K562 (cell line): Measurements from ENCODE around the gene CRTAP. TPM values are rescaled to one million over a fixed set of nuclear protein-coding genes. Genes with fewer than 3 reads are reported as not detected.

Experiments
- ATAC-seq: fragments of 200-7000 bp; cut with Tn5 transposase; 3 replicates; pipeline ENCODE4 v1.9.1; 2020; ENCODE audit warnings: moderate library complexity
- BruUV-seq: library from RNA; stranded (reverse); fragments of 400-500 nt; replicated peaks from 2 replicates; lab custom pipeline; 2021; lab: Mats Ljungman, UMichigan
- CTCF ChIA-PET: fragments of 300-600 bp; formaldehyde crosslinking; extraction: SDS; loops from one replicate; lab custom pipeline; 2021; ENCODE audit warnings: low intra/inter-chr PET ratio; lab: Yijun Ruan, JAX
- POLR2A ChIA-PET: fragments of 300-600, 350-650 bp; sonication (Branson Sonifier 250); formaldehyde crosslinking; extraction: SDS; loops from one replicate; lab custom pipeline; 2021; ENCODE audit warnings: antibody characterized with exemption, inconsistent platforms; lab: Yijun Ruan, JAX
- DNase-seq, 4 experiments: peaks; one replicate each; pipeline versions ENCODE4 v3.0.0 to v3.0.0-alpha.2; 2011 to 2018; ENCODE audit warnings: low spot score in 3 of 4, mixed read lengths in 3 of 4; ENCODE audit errors: extremely low read depth in 1 of 4
- FAIRE-seq: peaks from 2 replicates; lab custom pipeline; 2011; peaks lifted over from hg19 to GRCh38; lab: Jason Lieb, UNC
- H2AFZ ChIP-seq: 2 replicates; pipeline ENCODE4 v1.6.0; 2011; ENCODE audit warnings: low read depth, low read length, control low read depth, inconsistent platforms
- H3K27ac ChIP-seq: fragments of 200-600 bp; 3 replicates; pipeline ENCODE4 v1.8.0; 2011; ENCODE audit warnings: low read depth, mild to moderate bottlenecking, control low read depth, inconsistent platforms, low read length, moderate library complexity, mixed read lengths; ENCODE audit errors: extremely low read depth
- H3K27me3 ChIP-seq, 2 experiments: fragments of 300-600 bp in 1 of 2; 2 replicates in 1 of 2; 3 replicates in 1 of 2; pipeline versions ENCODE4 v1.6.0 to v1.8.0; 2011; ENCODE audit warnings: inconsistent platforms in 2 of 2, low read length in 2 of 2, mild to moderate bottlenecking in 1 of 2, mixed read lengths in 1 of 2, moderate library complexity in 1 of 2; ENCODE audit not compliant: control insufficient read depth in 2 of 2, insufficient read depth in 2 of 2
- H3K36me3 ChIP-seq: fragments of 300-600 bp; 3 replicates; pipeline ENCODE4 v1.8.0; 2011; ENCODE audit warnings: mild to moderate bottlenecking, low read length, inconsistent platforms; ENCODE audit not compliant: control insufficient read depth, insufficient read depth
- H3K4me1 ChIP-seq, 2 experiments: fragments of 200-600 bp in 1 of 2; replicated peaks in 1 of 2; 2 replicates in 1 of 2; 3 replicates in 1 of 2; pipeline versions ENCODE4 v1.5.1 to v1.8.0; 2011; ENCODE audit warnings: inconsistent platforms in 2 of 2, low read length in 2 of 2, mild to moderate bottlenecking in 1 of 2, mixed read lengths in 1 of 2, moderate library complexity in 1 of 2; ENCODE audit not compliant: control insufficient read depth in 2 of 2, insufficient read depth in 2 of 2
- H3K4me2 ChIP-seq: 2 replicates; pipeline ENCODE4 v1.6.1; 2011; ENCODE audit warnings: low read length, control low read depth, inconsistent platforms, mixed read lengths; ENCODE audit not compliant: insufficient read depth
- H3K4me3 ChIP-seq: fragments of 200-600 bp; sonication (generic), shearing (Covaris generic); 2 replicates; pipeline ENCODE4 v1.5.1; 2016; ENCODE audit warnings: control low read depth, inconsistent platforms
- H3K79me2 ChIP-seq: fragments of 200-600 bp; 3 replicates; pipeline ENCODE4 v1.8.0; 2011; ENCODE audit warnings: low read length, inconsistent platforms; ENCODE audit not compliant: control insufficient read depth, insufficient read depth
- H3K9ac ChIP-seq, 2 experiments: 2 replicates each; pipeline versions ENCODE4 v1.6.0 to v1.6.1; 2011; ENCODE audit warnings: low read depth in 2 of 2, low read length in 2 of 2, control low read depth in 1 of 2, inconsistent platforms in 1 of 2, mild to moderate bottlenecking in 1 of 2, mixed read lengths in 1 of 2; ENCODE audit not compliant: insufficient read depth in 1 of 2
- H3K9me1 ChIP-seq: one replicate; pipeline ENCODE4 v1.6.0; 2011; ENCODE audit warnings: inconsistent platforms, mild to moderate bottlenecking, low read length, moderate library complexity; ENCODE audit not compliant: control insufficient read depth, insufficient read depth
- H3K9me3 ChIP-seq: replicated peaks from 2 replicates; pipeline ENCODE4 v1.5.1; 2011; ENCODE audit warnings: low read depth, low read length, inconsistent platforms; ENCODE audit not compliant: control insufficient read depth, insufficient read depth
- H4K20me1 ChIP-seq: replicated peaks from 2 replicates; pipeline ENCODE4 v1.6.1; 2011; ENCODE audit warnings: low read length, inconsistent platforms, mixed read lengths; ENCODE audit not compliant: control insufficient read depth, insufficient read depth
- BDP1 ChIP-seq: IDR thresholded peaks from 3 replicates; pipeline ENCODE4 v1.6.1; 2011; ENCODE audit not compliant: insufficient read length, insufficient read depth
- DDX20 ChIP-seq: fragments of 450-650 bp; IDR thresholded peaks from 2 replicates; pipeline ENCODE4 v1.6.1; 2016; ENCODE audit warnings: missing genetic modification characterization, low read depth, mild to moderate bottlenecking, missing compliant biosample characterization, moderate library complexity
- GABPB2 ChIP-seq: fragments of 250-450 bp; sonication (Bioruptor Pico); conservative IDR thresholded peaks from 2 replicates; pipeline ENCODE4 v1.5.1; 2021; ENCODE audit warnings: mild to moderate bottlenecking
- HDAC3 ChIP-seq: fragments of 450-650 bp; IDR thresholded peaks from 2 replicates; pipeline ENCODE4 v1.6.1; 2018; ENCODE audit warnings: borderline replicate concordance, mild to moderate bottlenecking, moderate library complexity; ENCODE audit not compliant: partially characterized antibody
- KAT8 ChIP-seq: fragments of 450-650 bp; IDR thresholded peaks from 2 replicates; pipeline ENCODE4 v1.6.1; 2016; ENCODE audit warnings: low read depth, mild to moderate bottlenecking
- MEF2D ChIP-seq: conservative IDR thresholded peaks from 2 replicates; pipeline ENCODE4 v1.6.1; 2016; ENCODE audit warnings: low read depth, missing genetic modification characterization, missing compliant biosample characterization
- NFIC ChIP-seq: fragments of 450-650 bp; IDR thresholded peaks from 2 replicates; pipeline ENCODE4 v1.6.1; 2017; ENCODE audit warnings: mild to moderate bottlenecking, inconsistent platforms
- POLR2A ChIP-seq: fragments of 450-650 bp; conservative IDR thresholded peaks from 2 replicates; pipeline ENCODE4 v1.6.1; 2016
- SMARCE1 ChIP-seq: fragments of 450-650 bp; IDR thresholded peaks from 2 replicates; pipeline ENCODE4 v1.7.1; 2016; ENCODE audit warnings: mild to moderate bottlenecking
- YBX1 ChIP-seq: fragments of 450-650 bp; IDR thresholded peaks from 2 replicates; pipeline ENCODE4 v1.7.1; 2016; ENCODE audit warnings: mild to moderate bottlenecking
- ZNF121 ChIP-seq: sonication (generic); formaldehyde crosslinking; conservative IDR thresholded peaks from 2 replicates; pipeline ENCODE4 v1.8.0; 2022; ENCODE audit warnings: missing genetic modification reagents
- WGBS: fragments of 100-300 bp; shearing (Covaris generic); methylation state at CpG from one replicate; pipeline ENCODE4 v1.1.6; 2016; ENCODE audit warnings: low coverage, mixed read lengths; ENCODE audit not compliant: insufficient coverage; ENCODE audit errors: missing lambda C conversion rate; 5-methylcytosine and 5-hydroxymethylcytosine counted together
- in situ Hi-C: fragments of 300-500 bp; cut with MboI; formaldehyde crosslinking; loops from 4 replicates; pipeline ENCODE4 v1.15.0; 2018; ENCODE audit warnings: inconsistent platforms, mixed read lengths
- intact Hi-C: fragments of 100-400 bp; cut with micrococcal nuclease; formaldehyde crosslinking; loops from 2 replicates; pipeline ENCODE4 v1.14.2; 2022
- polyA plus RNA-seq, 8 experiments: library from polyadenylated mRNA; depleted of rRNA in 4 of 8; stranded (reverse) in 5 of 8; unstranded in 3 of 8; fragments of >200 nt; fragmentation: Nextera tagmentation in 2 of 8; fragmentation: Illumina TruSeq in 1 of 8; extraction: Ambion mirVana in 2 of 8; extraction: Trizol in 1 of 8; gene quantifications; 2 replicates each; pipeline versions ENCODE4 v1.2.1 to v1.2.3, GENCODE V29; 2011 to 2014; ENCODE audit warnings: inconsistent platforms in 1 of 8, missing spikeins in 1 of 8
- total RNA-seq, 7 experiments: library from RNA; depleted of rRNA in 6 of 7; stranded (reverse); fragments of >200 nt in 6 of 7; fragmentation: Illumina TruSeq in 2 of 7; extraction: Trizol in 2 of 7; gene quantifications; 2 replicates each; pipeline versions ENCODE4 v1.2.1 to v1.2.3, GENCODE V29; 2011 to 2021; ENCODE audit warnings: low replicate concordance in 1 of 7
- TF ChIP-seq, protein P1 (sequence below): fragments of 250-450 bp; sonication (Bioruptor Pico); IDR thresholded peaks from 2 replicates; pipeline ENCODE4 v1.8.0; 2021; ENCODE audit warnings: mild to moderate bottlenecking, moderate library complexity
- TF ChIP-seq, protein P2 (sequence below): sonication (generic); formaldehyde crosslinking; IDR thresholded peaks from 2 replicates; pipeline ENCODE4 v1.8.0; 2022; ENCODE audit warnings: missing genetic modification reagents, mild to moderate bottlenecking, borderline replicate concordance

The CRTAP gene
- total and polyA plus RNA-seq, 9 of the 15 experiments (the other 6 are each of a cell fraction or from before 2014, with no cell fraction given) = 10.0 to 121 (median 53.0) TPM

DNA sequence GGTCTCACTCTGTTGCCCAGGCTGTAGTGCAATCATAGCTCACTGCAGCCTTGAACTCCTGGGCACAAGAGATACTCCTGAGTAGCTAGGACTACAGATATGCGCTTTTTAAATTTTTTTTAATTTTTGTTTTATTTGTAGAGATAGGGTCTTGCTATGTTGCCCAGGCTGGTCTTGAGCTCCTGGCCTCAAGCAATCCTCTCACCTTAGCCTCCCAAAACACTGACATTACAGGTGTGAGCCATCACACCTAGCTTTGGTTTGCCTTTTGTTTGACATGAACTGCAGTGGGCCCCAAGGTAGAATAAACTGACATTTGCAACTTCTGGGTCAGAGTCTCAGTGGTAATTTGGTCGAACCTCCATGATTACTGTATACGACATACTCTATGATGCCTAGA is 9.0 kb upstream of the CRTAP start:
- intact Hi-C loops (no loop called here), in situ Hi-C loops (no loop called here)
- H4K20me1 ChIP-seq = no peaks in the 10 kb centered on the region
- POLR2A ChIA-PET = interaction anchor here (0.6 to 2.2 kb wide), 2 partner anchors 8 to 514 kb away, joined by 3 to 7 read pairs; partner anchors contain the start of gene CRTAP
- H3K4me3 ChIP-seq = no peak overlapping the region
- CTCF ChIA-PET = no interaction called here
- FAIRE-seq (no peak), DNase-seq (no peak), ATAC-seq (no peak)
- H3K79me2 ChIP-seq = no peaks in the 10 kb centered on the region
- TF ChIP-seq KAT8 (no peak), BDP1 (no peak), ZNF121 (CRISPR knock-in tag) (peak; percentile 90), SMARCE1 (no peak), HDAC3 (no peak), NFIC (no peak)
- no peak overlapping the region for H3K4me2 ChIP-seq
- no peak overlapping the region for H3K27ac ChIP-seq
- H3K9me3 ChIP-seq = no peaks in the 10 kb centered on the region
- no peak overlapping the region for H2AFZ ChIP-seq
- H3K9me1 ChIP-seq = no peaks in the 10 kb centered on the region
- H3K9ac ChIP-seq = no peak overlapping the region
- H3K27me3 ChIP-seq = no peaks in the 10 kb centered on the region
- H3K36me3 ChIP-seq = no peaks in the 10 kb centered on the region
- H3K4me1 ChIP-seq = peaks cover 0 to 8% of the 10 kb centered on the region in 2 experiments; a peak in 2 of 5 replicates
- WGBS = 67% methylated on average over 3 of the region's 3 CpGs
- no TSS peak for BruUV-seq

DNA sequence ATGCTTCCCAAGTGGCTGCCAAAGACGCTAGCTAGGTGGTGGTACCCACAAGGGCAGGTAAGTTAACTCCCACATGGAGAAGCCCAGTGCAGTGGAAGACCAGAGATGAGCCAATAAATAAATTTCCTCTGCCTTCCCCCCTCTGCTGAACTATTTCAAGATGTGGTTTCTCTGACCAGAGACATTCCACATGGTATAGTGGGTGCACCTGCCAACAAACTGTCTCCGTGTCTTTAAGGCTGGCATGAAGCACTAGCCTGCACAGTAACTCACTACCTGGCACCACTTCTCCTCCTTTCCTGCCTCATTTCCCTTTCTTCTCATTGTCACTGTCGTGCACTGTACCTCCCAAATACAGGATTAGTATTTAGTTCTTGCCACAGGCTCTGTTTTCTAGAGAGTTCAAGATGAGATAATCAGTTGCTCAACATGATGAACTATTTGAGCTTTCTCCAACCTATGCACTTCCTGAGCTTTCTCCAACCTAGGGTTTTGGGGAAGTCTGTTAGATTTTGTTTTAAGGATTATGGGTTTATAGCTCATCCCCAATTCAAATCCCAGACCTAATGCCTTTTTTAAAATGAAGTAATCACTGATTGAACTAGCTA is 8.4 kb upstream of the CRTAP start:
- POLR2A ChIA-PET = interaction anchor here (0.6 to 1.4 kb wide), 5 partner anchors 9 to 611 kb away, joined by 3 to 6 read pairs (median 3); partner anchors contain the start of gene CRTAP
- FAIRE-seq (no peak), DNase-seq (no peak), ATAC-seq (no peak)
- BruUV-seq = no TSS peak
- no peaks in the 10 kb centered on the region for H3K27me3 ChIP-seq
- CTCF ChIA-PET = no interaction called here
- H3K36me3 ChIP-seq = no peaks in the 10 kb centered on the region
- 32% methylated on average over 3 of the region's 3 CpGs for WGBS
- peaks cover 0 to 1% of the 10 kb centered on the region in 2 experiments; a peak in 2 of 5 replicates for H3K4me1 ChIP-seq
- H3K4me2 ChIP-seq = no peak overlapping the region
- H3K79me2 ChIP-seq = no peaks in the 10 kb centered on the region
- H2AFZ ChIP-seq = 0 out of 2 replicates have a peak overlapping the region, but pooled peaks have one; percentile 20
- no peak overlapping the region for H3K27ac ChIP-seq
- H4K20me1 ChIP-seq = no peaks in the 10 kb centered on the region
- H3K4me3 ChIP-seq = no peak overlapping the region
- no peaks in the 10 kb centered on the region for H3K9me3 ChIP-seq
- no peaks in the 10 kb centered on the region for H3K9me1 ChIP-seq
- in situ Hi-C loops (no loop called here), intact Hi-C loops (no loop called here)
- peak overlapping the region in 1 of 2 experiments; percentile 49; a peak in 1 of 4 replicates for H3K9ac ChIP-seq
- TF ChIP-seq YBX1 = no peak
- no peak for TF ChIP-seq DDX20 (tag)
- TF ChIP-seq MEF2D (tag) = no peak
- TF ChIP-seq GABPB2 (CRISPR knock-in tag) = no peak
- TF ChIP-seq, protein P1, sequence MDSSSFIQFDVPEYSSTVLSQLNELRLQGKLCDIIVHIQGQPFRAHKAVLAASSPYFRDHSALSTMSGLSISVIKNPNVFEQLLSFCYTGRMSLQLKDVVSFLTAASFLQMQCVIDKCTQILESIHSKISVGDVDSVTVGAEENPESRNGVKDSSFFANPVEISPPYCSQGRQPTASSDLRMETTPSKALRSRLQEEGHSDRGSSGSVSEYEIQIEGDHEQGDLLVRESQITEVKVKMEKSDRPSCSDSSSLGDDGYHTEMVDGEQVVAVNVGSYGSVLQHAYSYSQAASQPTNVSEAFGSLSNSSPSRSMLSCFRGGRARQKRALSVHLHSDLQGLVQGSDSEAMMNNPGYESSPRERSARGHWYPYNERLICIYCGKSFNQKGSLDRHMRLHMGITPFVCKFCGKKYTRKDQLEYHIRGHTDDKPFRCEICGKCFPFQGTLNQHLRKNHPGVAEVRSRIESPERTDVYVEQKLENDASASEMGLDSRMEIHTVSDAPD (CRISPR knock-in tag) = no peak
- TF ChIP-seq, protein P2, sequence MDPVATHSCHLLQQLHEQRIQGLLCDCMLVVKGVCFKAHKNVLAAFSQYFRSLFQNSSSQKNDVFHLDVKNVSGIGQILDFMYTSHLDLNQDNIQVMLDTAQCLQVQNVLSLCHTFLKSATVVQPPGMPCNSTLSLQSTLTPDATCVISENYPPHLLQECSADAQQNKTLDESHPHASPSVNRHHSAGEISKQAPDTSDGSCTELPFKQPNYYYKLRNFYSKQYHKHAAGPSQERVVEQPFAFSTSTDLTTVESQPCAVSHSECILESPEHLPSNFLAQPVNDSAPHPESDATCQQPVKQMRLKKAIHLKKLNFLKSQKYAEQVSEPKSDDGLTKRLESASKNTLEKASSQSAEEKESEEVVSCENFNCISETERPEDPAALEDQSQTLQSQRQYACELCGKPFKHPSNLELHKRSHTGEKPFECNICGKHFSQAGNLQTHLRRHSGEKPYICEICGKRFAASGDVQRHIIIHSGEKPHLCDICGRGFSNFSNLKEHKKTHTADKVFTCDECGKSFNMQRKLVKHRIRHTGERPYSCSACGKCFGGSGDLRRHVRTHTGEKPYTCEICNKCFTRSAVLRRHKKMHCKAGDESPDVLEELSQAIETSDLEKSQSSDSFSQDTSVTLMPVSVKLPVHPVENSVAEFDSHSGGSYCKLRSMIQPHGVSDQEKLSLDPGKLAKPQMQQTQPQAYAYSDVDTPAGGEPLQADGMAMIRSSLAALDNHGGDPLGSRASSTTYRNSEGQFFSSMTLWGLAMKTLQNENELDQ (CRISPR knock-in tag) = no peak
- no peak for TF ChIP-seq POLR2A
